Bone marrow (tissue), 2 donors: ENCODE results near the gene MRPL48.
"Not testable (repeated sequence)": the region's sequence is repeated elsewhere in the genome, so short reads cannot be mapped to it uniquely, and the experiment has no call there.

Source experiments
- DNase-seq, 2 donors: peaks; one replicate each; lab custom pipeline; 2025; lab: John Stamatoyannopoulos, UW

The MRPL48 gene

DNA sequence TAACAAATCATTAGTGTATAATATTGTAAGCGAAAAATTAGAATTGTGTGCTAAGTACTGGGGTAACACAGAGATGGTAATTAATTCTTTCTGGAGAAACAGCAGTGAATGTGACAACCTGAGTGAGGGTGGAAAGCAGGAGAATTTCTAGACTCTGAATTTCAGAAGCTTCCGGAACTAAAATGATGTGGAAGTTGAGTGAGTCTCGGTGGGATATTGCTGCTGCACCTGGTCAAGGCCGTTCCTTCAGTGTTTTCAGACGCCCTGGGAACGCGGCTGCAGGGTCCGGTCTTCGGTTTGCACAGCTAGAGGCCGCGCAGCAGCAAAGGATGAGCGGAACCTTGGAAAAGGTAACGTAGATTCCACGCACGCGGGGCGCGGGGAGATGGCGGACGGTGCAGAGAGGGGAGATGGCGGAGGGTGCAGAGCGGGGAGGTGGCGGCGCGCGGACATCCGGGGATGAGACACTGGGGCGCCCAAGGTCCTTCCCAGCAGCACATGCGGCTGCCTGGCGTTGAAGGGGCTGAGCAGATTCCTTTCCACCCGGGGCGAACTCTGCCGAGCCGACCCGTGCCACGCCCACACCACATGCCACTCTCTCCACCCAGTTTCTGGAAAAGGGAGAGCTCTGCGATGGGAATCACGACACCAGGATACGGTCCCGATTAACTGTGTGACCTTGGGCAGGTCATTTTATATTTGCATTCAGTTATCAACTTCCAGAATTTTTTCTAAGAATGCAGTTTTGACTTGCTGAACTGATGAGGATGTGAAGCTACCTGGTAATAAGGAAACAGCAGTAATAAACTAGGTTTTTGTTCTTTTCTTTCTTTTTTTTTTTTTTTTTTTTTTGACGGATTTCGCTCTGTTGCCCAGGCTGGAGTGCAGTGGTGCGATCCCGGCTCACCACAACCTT is at the start of gene MRPL48:
Gene MRPL48, plus strand, starts transcription at position 232 of the 916 bp plus-strand sequence. Its CDS starts 98 bp downstream, at position 330.
- DNase-seq = peak; percentile 72 to 85

GRCh38 chr11:73743045-73743444 is 44.6 kb upstream of the MRPL48 start:
- DNase-seq = no peak

GRCh38 chr11:73746701-73747100 is 41.0 kb upstream of the MRPL48 start:
- no peak for DNase-seq

DNA sequence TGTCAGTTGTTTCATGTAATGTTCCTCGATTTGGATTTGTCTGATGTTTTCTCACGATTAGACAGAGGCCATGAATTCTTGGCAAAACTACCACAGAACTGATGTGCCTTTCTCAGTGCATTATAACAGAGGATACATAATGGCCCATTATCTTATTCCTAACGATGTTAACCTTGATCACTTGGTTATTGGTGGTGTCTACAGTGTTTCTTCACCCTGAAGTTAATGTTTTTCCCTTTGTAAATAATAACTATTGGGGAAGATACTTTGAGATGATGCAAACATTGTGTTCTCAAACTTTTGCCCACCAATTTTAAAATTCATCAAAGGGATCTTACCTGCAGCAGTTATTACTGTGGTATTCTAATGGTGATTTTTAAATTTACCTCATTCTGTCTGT is 39.9 kb upstream of the MRPL48 start:
- DNase-seq = no peak

GRCh38 chr11:73748300-73748699 is 39.4 kb upstream of the MRPL48 start:
- DNase-seq = no peak

DNA sequence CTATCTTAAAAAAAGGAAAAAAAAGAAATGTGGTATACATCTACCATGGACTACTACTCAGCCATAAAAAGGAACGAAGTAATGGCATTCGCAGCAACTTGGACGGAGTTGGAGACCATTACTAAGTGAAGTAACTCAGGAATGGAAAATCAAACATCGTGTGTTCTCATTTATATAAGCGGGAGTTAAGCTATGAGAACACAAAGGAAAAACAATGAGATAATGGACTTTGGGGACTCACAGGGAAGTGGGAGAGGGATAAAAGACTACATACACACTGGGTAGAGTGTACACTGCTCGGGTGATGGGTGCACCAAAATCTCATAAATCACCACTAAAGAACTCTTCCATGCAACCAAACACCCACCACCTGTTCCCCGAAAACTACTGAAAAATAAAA is 38.6 kb upstream of the MRPL48 start:
- DNase-seq = no peak

- DNase-seq = peak in 1 of 2 donors; percentile 15
These were observed 37.4 kb upstream of the MRPL48 start for GRCh38 chr11:73750228-73750627.

- not testable (repeated sequence) for DNase-seq
These were observed 36.8 kb upstream of the MRPL48 start for GRCh38 chr11:73750862-73751261.

GRCh38 chr11:73752216-73752867 is 35.3 kb upstream of the MRPL48 start:
- DNase-seq = no peak

DNA sequence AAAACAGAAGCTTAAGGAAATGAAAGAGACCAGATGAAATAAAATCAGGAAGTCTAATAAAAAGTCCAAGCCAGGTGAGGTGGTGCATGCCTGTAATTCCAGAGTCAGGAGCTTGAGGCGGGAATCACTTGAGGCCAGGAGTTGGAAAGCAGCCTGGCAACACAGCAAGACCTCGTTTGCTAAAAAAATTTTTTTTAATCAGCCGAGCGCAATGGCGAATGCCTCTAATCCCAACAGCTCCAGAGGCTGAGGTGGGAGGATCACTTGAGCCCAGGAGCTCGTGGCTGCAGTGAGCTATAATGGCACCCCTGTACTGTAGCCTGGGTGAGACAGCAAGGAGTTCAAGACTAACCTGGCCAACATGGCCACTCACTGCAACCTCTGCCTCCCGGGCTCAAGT is 34.8 kb upstream of the MRPL48 start:
- no peak for DNase-seq

GRCh38 chr11:73753938-73754337 is 33.7 kb upstream of the MRPL48 start:
- DNase-seq = no peak

DNA sequence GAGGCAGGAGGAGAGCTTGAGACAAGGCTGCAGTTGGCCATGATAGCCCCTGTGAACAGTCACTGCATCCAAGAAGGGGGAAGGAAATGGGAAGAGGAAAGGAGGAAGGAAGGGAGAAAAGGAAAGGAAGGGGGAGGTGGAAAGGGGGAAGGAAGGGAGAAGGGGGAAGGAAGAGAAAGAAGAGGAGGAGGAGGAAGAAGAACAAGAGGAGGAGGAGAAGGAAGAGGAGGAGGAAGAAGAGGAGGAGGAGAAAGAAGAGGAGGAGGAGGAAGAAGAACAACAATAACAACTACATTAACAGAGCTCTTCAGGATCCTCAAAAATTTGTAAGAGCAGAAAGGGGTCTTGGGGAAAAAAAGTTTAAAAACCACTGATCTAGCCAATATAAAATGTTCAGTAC is 32.0 kb upstream of the MRPL48 start:
- no peak for DNase-seq

- DNase-seq = no peak
These were observed 30.1 kb upstream of the MRPL48 start for GRCh38 chr11:73757598-73757997.

GRCh38 chr11:73758451-73758850 is 29.2 kb upstream of the MRPL48 start:
- no peak for DNase-seq

GRCh38 chr11:73759610-73760134 is 28.0 kb upstream of the MRPL48 start:
- DNase-seq = peak in 1 of 2 donors; percentile 7

- DNase-seq = peak in 1 of 2 donors; percentile 48
These were observed 27.5 kb upstream of the MRPL48 start for GRCh38 chr11:73760135-73760678.

DNA sequence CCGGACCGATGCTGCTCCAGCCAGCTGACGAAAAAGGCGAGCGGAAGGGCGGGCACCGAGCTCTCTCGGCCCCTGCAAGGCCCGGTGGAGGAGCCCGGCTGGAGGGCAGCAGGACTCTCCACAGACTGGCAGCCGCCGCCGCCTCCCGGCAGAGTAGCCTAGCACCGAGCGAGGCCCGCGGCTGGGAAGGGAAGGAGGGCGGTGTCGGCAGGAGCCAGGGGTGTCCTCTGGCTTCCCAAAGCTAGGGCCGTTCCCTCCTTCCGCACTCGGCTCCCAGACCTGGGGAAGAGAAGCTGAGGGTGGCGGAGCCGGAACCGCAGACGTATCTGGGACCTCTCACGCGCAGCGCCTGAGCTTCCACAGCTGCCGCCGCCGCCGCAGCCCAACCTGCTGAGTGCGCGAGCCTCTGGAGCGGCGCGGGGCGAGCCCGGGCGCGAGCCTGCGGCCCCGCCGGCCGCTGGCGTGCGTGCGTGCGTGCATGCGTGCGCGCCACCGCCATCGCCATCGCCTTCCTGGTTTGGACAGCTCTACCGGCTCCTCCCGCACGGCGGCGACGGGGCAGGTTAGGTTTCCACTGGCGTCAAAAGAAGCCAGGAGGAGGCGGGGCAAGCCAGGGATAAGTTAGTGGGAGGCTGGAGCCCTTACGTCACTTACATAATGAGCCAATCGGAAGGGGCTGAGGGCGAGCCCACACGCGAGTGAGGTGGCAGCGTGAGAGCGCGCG is 26.8 kb upstream of the MRPL48 start, which contains the start of gene RAB6A:
Gene RAB6A, minus strand, starts transcription at position 396 of the 724 bp plus-strand sequence. CDS start 439 bp downstream, outside the sequence.
- peak; percentile 88 to 99 for DNase-seq

DNA sequence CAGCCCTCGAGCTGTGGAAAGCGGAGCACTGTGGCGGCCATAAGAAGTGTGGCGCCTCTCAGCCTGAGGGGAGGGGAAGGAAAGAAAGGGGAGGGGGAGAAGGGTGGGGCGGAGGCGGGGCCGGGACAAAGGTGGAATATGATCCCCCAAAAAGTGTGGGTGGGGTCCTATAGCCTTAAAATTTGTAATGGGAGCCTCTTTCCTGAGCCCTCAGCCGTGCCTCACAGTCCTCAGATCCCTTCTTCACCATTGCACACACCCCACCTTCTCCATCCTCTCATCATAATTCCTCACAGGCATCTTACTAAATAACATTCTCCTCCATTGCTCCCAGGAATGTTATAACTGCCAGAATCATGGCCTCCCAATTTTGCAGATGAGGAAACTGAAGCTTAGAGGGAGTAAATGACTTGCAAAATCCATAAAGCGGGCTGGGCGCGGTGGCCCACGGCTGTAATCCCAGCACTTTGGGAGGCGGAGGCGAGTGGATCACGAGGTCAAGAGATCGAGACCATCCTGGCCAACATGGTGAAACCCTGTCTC is 26.2 kb upstream of the MRPL48 start:
- DNase-seq = no peak

- no peak for DNase-seq
These were observed 24.9 kb upstream of the MRPL48 start for GRCh38 chr11:73762732-73763131.

DNA sequence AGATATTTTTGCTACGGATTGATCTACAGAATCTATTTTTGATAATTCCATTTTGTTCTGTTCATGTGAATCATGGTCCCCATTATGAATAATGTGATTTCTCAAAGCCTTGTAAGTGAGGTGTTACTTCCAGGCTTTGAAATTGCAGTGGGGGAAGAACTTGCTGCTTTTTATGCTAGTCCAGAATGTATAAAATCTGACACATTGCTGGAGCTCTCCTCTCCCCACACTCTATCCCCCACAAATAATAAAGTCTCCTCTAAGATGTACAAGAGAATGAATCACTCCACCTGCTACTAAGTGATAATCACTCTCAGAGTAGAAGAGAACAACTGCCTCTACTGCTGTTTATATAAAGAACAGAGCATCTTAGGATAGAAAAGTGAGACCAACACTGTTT is 20.9 kb upstream of the MRPL48 start:
- DNase-seq = no peak

DNA sequence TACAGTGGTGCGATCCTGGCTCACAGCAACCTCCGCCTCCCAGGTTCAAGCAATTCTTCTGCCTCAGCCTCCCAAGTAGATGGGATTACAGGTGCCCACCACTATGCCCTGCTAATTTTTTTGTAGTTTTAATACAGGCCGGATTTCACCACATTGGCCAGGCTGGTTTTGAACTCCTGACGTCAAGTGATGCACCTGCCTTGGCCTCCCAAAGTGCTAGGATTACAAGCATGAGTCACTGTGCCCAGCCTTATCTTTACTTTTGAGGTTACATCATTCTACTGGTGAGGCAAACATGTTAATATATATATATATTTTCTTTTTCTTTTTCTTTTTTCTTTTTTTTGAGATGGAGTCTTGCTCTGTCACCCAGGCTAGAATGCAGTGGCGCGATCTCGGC is 16.9 kb upstream of the MRPL48 start:
- DNase-seq = not testable (repeated sequence)
